HG02763 (cell line): ENCODE measurements around the gene XRCC2.
"Not testable (repeated sequence)": the region's sequence is repeated elsewhere in the genome, so short reads cannot be mapped to it uniquely, and the experiment has no call there.

ENCODE experiments used
- ATAC-seq: cut with Tn5 transposase; IDR thresholded peaks from one replicate; pipeline ENCODE4 v1.9.1; 2021; ENCODE audit warnings: mild to moderate bottlenecking, moderate library complexity; ENCODE audit not compliant: unreplicated experiment

XRCC2 gene

DNA sequence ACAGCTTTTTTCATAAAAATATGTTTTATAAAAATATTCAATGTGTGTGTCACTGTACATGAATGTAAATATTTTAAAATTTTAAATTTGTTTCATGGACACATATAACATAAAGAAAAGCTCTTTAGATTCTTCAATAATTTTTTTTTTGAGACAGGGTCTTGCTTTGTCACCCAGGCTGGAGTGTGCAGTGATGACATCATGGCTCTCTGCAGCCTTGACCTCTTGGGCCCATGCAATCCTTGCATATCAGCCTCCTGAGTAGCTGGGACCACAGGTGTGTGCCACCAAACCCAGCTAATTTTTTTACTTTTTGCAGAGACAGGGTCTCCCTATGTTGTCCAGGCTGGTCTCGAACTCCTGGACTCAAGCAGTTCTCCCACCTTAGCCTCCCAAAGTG is 9.9 kb downstream of the XRCC2 start:
- no peak for ATAC-seq

DNA sequence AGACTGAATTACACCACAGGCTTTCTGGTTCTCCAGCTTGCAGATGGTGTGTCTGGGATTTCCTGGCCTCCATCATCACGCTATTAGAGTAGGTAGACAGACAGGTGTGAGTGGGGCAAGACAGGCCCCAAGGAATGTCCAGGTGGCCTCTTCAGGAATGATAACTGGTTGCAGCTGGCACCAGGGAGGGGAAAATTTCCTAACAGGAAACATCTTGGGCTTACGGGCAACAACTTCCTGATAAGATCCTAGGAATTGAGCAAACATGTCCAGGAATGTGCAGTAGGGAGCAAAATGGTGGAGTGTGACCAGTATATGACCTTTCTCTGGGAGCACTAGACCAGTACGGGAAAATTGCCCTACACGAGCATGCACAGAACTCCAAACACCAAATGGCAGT is 11.3 kb downstream of the XRCC2 start:
- no peak for ATAC-seq

DNA sequence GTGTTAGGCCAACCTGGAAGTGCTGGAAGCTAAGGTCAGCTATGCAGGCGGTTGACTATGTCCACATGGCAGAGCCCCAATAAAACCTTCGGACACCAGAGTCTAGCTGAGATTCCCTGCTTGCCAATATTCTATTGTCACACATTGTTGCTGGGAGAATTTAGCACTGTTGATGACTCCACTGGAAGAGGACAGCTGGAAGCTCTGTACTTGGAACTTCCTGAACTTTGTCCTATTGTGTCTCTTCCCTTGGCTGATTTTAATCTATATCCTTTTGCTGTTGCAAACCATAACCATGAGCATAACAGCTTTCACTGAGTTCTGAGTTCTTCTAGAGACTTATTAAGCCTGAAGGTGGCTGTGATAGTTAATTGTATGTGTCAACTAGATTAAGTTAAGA is 12.0 kb downstream of the XRCC2 start:
- ATAC-seq, result no peak

DNA sequence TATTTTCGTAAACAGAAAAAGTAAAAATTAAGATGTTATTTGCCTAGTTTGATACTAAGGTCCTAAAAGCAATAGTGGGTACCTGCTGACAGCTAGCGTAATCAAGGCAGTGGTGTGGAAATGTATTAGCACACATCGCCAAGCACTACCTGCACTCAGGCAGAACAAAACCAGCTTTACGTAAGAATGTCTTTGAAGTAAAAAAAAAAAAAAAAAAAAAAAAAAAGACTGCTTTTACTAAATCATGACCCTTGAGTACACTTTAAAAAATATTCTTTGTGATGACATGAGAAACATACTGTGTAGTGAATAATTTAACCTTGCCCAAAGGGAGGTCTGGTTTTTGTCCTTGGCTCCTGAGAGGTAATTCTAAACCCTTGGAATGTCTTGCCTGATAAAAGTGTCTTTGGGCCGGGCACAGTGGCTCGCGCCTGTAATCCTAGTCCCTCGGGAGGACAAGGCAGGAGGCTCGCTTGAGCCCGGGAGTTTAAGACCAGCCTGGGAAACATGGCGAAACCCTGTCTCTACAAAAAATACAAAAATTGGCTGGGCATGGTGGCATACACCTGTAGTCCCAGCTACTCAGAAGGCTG is 12.7 kb downstream of the XRCC2 start:
- no peak for ATAC-seq

DNA sequence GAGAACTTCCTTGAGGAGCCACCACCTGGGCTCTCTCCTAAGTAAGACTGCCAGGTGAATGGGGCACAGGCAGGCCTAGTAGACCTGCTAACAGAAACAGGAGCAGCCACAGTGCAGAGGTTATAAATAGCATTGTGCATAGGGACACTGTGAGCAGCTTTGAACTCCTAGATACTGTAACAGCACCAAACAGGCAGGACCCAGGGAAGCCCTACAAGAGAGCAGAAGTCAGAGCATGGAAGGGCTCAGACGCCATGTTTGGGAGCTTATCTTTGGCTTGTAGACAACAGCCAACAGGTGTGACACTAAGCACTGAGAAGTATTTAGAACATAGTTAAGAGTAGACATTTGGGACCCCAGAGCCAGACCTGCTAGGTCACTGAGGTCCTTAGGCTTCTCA is 14.5 kb downstream of the XRCC2 start:
- no peak for ATAC-seq

DNA sequence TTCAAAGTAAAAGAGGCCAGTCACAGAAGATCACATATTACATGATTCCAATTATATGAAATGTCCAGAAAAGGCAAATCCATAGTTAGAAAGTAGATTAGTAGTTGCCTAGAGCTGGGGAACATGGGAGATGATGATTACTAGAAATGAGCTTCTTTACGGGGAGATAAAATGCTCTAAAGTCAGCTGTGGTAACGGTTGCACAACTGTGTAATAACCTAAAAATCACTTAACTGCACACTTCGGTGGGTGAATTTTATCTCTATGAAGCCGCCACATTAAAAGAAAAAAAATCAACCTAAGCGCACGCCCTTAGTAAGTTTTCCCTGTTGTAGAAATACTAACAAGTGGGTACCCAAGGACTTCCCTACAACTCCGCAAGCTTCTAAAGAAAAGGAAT is 15.9 kb downstream of the XRCC2 start:
- no peak for ATAC-seq

DNA sequence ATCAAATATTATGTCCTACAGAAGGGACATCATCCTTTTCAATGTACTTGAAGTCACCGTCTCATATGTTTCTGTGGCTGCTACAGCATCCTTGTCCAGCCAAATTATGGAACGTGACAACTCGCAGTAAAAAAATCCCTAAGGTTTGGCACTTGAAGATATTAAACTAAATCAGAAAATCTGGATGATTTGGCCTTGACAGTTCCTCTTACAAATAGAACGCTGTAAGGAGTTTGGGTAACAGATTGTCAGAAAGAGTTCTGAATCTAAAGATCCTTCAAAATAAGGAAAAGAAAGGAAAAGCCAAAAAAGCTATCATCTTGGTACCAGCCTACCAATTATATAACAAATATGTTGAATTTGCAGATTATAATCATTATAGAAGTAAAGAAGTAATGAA is 21.0 kb downstream of the XRCC2 start:
- no peak for ATAC-seq

DNA sequence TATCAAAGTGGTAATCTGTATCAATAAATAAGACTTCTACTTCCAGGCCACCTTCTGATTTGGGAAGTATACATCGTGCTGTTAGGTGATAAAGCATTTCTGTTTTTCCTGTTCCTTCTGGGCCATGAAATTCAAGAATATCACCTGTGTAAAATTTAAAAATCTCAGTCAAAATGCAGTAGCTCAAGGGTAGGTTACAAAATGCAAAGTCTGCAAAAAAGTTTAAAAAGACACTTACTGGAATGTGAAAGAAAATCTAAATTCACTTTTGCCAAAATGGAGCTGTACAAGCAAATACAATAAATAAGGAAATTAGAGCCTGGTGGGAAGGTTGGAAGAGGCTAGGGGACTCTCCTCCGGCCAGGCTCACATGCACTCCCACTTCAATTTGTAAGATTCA is 26.7 kb downstream of the XRCC2 start:
- no peak for ATAC-seq

DNA sequence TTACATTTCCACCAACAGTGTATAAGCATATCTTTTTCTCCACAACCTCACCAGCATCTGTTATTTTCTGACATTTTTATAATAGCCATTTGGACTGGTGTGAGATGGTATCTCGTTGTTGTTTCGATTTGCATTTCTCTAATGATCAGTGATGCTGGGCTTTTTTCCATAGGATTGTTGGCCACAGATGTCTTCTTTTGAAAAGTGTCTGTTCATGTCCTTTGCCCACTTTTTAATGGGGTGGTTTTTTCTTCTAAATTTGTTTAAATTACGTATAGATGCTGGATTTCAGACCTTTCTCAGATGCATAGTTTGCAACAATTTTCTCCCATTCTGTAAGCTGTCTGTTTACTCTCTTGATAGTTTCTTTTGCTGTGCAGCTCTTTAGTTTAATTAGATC is 28.9 kb downstream of the XRCC2 start:
- no peak for ATAC-seq

DNA sequence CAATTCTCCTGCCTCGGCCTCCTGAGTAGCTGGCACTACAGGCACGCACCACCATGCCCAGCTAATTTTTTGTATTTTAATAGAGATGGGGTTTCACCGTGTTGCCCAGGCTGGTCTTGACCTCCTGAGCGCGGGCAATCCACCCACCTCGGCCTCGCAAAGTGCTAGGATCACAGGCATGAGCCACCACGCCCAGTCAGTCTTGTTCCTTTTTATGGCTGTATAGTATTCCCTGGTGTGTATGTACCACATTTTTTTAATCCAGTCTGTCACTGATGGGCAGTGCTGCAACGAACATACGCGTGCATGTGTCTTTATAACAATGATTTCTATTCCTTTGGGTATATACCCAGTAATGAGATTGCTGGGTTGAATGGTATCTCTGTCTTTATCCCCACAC is 29.4 kb downstream of the XRCC2 start:
- not testable (repeated sequence) for ATAC-seq

DNA sequence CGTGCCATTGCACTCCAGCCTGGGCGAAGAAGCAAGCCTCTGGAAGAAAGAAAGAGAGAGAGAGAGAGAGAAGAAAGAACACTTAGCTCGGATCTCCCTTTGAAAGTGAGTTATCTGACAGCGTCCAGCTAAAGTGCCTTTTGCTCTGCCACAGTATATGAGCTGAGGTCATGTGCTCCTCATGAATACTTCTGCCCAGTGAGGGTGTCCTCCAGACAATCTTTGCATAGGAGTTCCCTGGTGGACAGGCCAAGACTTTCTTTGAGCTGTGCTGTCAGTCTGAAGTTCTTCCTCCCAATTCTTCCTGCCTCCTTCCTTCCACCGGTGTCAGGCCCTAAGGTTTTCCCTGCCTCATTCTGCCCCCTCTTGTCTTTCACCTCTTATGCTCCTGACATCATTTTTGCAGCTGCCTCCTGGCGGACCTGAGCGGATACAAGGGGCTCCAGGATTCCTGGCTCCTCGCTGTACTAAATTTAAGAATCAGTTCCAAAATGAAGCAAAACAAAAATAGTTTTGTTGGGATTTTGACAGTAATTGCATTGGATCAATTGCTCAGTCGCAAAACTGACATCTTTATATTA is 31.9 kb downstream of the XRCC2 start:
- ATAC-seq, result no peak

DNA sequence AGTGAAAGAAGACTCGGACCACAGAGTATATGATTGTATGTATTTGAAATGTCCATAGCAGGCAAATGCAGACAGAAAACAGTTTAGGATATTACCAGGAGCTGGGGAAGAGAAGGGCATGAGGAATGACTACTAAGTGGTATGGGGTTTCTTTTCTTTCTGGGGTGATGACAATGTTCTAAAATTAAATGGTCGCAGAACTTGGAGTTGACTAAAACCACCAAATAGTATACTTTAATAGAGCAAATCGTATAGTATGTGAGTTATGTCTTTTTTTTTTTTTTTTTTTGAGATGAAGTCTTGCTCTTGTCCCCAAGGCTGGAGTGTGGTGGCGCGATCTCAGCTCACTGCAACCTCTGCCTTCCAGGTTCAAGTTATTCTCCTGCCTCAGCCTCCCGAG is 34.6 kb downstream of the XRCC2 start:
- no peak for ATAC-seq

DNA sequence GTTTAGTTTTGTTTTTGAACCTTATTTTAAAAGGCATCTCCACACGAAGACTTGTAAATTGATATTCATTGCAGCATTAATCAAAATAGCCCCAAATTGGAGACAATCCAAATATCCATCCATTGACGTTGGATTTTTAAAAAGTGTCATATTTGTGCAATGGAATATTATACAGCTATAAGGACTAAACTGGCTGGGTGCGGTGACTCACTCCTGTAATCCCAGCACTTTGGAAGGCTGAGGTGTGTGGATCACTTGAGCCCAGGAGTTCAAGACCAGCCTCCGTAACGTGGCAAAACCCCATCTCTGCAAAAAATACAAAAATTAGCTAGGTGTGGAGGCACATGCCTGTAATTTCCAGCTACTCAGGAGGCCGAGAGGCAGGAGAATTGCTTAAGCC is 35.1 kb downstream of the XRCC2 start:
- ATAC-seq, result no peak

DNA sequence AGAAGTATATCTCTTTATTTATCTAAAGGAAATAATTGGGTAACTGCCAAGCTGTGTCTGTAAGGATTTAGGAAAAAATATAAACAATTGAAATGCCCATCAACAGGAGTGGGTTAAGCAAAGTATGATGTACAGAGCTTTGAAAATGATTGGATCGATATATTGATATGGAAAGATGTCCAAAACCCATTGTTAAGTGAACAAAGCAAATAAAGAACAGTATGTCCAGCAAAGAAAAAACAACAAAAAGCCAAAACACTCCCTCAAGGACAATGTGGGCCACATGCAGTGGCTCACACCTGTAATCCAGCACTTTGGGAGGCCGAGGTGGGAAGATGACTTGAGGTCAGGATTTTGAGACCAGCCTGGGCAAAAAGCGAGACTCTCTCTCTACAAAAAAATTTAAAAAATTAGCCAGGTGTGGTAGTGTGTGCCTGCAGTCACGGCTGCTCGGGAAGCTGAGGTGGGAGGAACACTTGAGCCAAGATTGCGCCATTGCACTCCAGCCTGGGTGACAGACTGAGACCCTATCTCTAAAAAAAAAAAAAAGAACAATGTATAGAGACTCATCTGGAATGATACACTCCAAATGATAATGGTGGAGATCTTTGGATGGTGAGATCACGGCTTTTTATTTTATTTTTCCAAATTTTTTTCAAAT is 37.9 kb downstream of the XRCC2 start:
- no peak for ATAC-seq

DNA sequence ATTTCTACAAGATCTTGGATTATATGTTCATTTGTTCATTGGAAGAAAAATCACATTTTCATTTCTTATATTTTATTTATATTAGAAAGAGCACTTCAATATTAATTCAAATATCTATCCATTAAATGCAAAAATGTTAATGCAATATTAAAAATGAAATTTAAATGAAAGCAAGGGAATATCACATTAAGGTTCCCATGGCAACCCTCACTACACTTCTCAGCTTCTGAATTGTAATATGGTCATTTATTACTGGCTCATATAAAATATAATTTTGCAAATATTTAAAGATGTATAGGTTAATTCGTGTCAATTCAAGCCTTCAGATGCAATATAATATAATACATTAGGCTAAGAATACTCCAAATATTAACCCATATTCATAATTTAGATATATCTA is 38.8 kb downstream of the XRCC2 start:
- no peak for ATAC-seq

DNA sequence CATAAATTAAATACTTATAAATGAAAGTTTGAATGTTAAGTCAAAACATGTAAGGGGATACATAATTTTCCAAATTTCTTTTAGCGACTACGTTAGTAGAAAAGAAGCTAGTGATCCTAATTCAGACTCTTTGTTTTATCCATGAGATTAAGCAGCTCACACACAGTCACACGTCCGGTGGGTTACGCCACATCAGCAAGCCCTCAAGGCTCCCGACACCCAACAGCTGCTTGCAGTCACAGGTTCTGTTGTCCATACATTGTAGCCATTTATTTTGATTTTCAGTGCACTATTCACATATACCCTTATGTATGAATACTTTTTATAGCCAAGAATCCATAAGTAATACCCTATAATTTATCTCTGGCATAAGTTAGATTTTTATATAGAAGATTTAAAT is 39.5 kb downstream of the XRCC2 start:
- ATAC-seq, result no peak

DNA sequence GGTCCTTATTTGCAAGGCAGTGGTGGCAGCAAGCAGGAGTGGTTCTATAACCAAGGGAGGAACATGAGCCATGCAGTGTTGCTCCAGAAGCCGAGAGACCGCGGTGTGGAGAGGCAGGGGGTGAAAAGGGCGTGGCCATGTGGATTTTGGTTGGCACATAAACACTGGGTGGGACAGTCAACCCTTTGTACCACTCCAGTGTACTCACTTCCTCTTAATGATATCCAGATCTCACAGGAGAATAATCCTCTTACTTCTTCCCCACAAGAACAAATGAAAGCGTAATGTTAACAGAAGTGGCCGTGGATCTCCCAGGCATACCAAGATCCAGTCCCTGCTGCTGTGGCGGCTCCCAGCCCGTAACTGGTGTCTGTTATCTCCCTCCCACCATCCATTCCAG is 42.4 kb downstream of the XRCC2 start:
- ATAC-seq, result no peak

DNA sequence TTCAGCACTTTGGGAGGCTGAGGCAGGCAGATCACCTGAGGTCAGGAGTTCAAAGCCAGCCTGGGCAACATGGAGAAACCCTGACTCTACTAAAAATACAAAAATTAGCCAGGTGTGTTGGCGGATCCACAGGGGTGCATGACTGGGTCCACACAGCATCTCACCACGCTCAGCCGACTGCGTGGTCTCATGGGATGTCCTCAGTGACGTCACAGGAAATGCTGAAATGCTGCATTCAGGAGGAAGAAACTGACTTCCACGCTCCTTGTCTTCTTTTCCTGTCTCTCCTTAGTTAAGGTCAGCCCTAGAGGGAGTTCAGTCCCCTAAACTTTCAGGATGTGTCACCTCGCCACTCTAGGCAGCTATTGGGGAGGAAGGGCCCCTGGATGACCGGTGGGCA is 42.9 kb downstream of the XRCC2 start:
- ATAC-seq, result no peak

DNA sequence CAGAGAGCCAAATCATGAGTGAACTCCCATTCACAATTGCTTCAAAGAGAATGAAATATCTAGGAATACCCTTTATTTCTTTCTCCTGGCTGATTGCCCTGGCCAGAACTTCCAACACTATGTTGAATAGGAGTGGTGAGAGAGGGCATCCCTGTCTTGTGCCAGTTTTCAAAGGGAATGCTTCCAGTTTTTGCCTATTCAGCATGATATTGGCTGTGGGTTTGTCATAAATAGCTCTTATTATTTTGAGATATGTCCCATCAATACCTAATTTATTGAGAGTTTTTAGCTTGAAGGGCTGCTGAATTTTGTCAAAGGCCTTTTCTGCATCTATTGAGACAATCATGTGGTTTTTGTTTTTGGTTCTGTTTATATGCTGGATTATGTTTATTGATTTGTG is 47.2 kb downstream of the XRCC2 start:
- ATAC-seq, result not testable (repeated sequence)

DNA sequence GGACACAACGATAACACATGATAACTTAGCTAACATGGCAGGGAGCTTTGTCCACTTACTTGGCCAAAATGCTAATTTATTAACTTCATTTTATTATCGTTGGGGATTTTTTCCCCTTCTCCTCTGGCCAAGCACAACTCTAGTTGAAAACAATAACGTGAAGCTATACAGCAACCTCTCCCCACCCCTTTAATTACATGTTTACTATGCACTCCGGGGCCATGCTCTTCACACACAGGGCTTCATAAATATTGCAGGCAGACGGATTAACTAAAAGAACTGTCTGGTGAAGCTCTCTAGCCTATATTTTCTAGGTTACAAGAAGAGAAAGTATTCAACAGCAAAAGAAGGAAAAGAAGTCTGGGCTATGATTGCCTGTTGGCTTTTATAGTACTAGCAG is 51.7 kb downstream of the XRCC2 start:
- no peak for ATAC-seq

DNA sequence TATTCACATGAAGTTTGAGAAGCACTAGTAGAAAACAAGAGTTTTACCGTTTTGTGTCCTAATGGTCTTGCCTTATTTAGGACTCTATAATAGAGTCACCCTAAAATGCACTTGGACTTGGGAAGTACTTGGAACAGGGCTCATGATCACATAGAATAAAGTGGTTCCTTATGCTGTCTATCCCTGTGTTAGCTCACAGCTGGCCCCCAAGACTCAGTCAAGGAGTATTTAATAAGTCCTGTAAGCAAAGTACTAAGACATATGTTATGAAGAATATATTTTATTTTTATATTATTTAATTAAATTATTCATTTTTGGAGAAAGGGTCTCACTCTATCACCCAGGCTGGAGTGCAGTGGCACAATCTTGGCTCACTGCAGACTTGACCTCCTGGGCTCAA is 54.5 kb downstream of the XRCC2 start:
- no peak for ATAC-seq

DNA sequence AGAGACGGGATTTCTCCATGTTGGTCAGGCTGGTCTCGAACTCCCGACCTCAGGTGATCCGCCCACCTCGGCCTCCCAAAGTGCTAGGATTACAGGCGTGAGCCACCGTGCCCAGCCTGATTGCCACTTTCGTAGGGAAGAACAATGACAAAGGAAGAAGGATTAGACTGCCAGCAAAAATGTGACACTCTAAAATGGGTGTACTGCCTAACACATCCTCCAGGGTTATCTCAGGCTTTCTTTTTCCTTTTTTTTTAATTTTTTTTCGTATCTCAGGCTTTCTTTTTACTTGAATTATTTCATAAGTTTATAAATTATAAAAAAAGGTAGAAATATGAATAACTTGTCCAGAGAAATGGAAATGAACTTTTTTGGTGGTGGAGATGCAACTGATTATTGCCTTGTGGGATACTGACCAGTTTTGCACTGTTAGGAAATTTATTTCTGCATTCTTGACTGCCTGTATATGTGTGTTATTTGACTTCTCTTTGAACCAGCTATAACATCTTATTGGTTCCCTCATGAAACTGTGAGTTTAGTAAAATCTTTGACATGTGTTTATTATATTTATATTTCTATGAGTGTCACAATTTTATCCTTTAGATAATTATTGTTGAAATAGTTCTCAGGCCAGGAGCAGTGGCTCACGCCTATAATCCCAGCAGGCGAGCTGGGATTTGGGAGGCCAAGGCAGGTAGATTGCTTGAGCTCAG is 56.8 kb downstream of the XRCC2 start:
- ATAC-seq, result no peak
